Astrocyte (in vitro differentiated cells and primary cell): ENCODE measurements around the gene KIF1A. TPM values are rescaled to one million over a fixed set of nuclear protein-coding genes. Genes with fewer than 3 reads are reported as not detected.
A peak's percentile ranks its signal among the peaks of the same experiment; 100 is the strongest.

ENCODE experiments used
- DNase-seq: peaks from one replicate; pipeline ENCODE4 v3.0.0-alpha.2; 2010; ENCODE audit warnings: low read depth
- FAIRE-seq: peaks from 2 replicates; lab custom pipeline; 2011; peaks lifted over from hg19 to GRCh38; lab: Jason Lieb, UNC
- H2AFZ ChIP-seq: 2 replicates; pipeline ENCODE4 v1.6.0; 2012; ENCODE audit warnings: low read depth, low read length, inconsistent platforms
- H3K27ac ChIP-seq: 2 replicates; pipeline ENCODE4 v1.5.1; 2011; ENCODE audit warnings: low read depth, low read length, inconsistent platforms
- H3K27me3 ChIP-seq: 2 replicates; pipeline ENCODE4 v1.6.0; 2011; ENCODE audit warnings: low read length, inconsistent platforms; ENCODE audit not compliant: insufficient read depth
- H3K36me3 ChIP-seq: 2 replicates; pipeline ENCODE4 v1.5.1; 2011; ENCODE audit warnings: low read length, inconsistent platforms; ENCODE audit not compliant: insufficient read depth
- H3K4me1 ChIP-seq: 2 replicates; pipeline ENCODE4 v1.5.1; 2011; ENCODE audit warnings: low read length, inconsistent platforms; ENCODE audit not compliant: insufficient read depth
- H3K4me2 ChIP-seq: 2 replicates; pipeline ENCODE4 v1.6.0; 2012; ENCODE audit warnings: low read length, inconsistent platforms
- H3K4me3 ChIP-seq: 2 replicates; pipeline ENCODE4 v1.5.1; 2011; ENCODE audit warnings: low read depth, mild to moderate bottlenecking, low read length, inconsistent platforms; ENCODE audit not compliant: insufficient read depth
- H3K79me2 ChIP-seq: 2 replicates; pipeline ENCODE4 v1.6.0; 2012; ENCODE audit warnings: mild to moderate bottlenecking, low read length, inconsistent platforms; ENCODE audit not compliant: insufficient read depth
- H3K9ac ChIP-seq: 2 replicates; pipeline ENCODE4 v1.6.0; 2012; ENCODE audit warnings: mild to moderate bottlenecking, low read length, inconsistent platforms
- H3K9me3 ChIP-seq: 2 replicates; pipeline ENCODE4 v1.5.1; 2012; ENCODE audit warnings: low read depth, mild to moderate bottlenecking, low read length, inconsistent platforms; ENCODE audit not compliant: insufficient read depth
- H4K20me1 ChIP-seq: 2 replicates; pipeline ENCODE4 v1.6.0; 2012; ENCODE audit warnings: low read length, inconsistent platforms; ENCODE audit not compliant: insufficient read depth
- H3K27ac Mint-ChIP-seq: one replicate; pipeline ENCODE4 v1.8.0; 2021; ENCODE audit warnings: mild to moderate bottlenecking, mixed read lengths; ENCODE audit not compliant: unreplicated experiment
- H3K27me3 Mint-ChIP-seq: one replicate; pipeline ENCODE4 v1.8.0; 2021; ENCODE audit warnings: low read depth, mixed read lengths; ENCODE audit not compliant: unreplicated experiment
- H3K36me3 Mint-ChIP-seq: one replicate; pipeline ENCODE4 v1.8.0; 2021; ENCODE audit warnings: low read depth, mixed read lengths; ENCODE audit not compliant: unreplicated experiment
- H3K4me1 Mint-ChIP-seq: one replicate; pipeline ENCODE4 v1.8.0; 2021; ENCODE audit warnings: low read depth, mixed read lengths; ENCODE audit not compliant: unreplicated experiment
- H3K4me3 Mint-ChIP-seq: one replicate; pipeline ENCODE4 v1.8.0; 2021; ENCODE audit warnings: mild to moderate bottlenecking, moderate library complexity, mixed read lengths; ENCODE audit not compliant: unreplicated experiment
- H3K9me3 Mint-ChIP-seq: one replicate; pipeline ENCODE4 v1.8.0; 2021; ENCODE audit warnings: mild to moderate bottlenecking, mixed read lengths; ENCODE audit not compliant: unreplicated experiment
- EZH2 ChIP-seq: IDR thresholded peaks from 2 replicates; pipeline ENCODE4 v1.6.1; 2012; ENCODE audit warnings: mild to moderate bottlenecking, low read length, inconsistent platforms; ENCODE audit not compliant: insufficient read depth
- total RNA-seq: library from RNA; stranded (reverse); gene quantifications from 2 replicates; pipeline ENCODE4 v1.2.1, GENCODE V29; 2021
- TF ChIP-seq, protein P1 (sequence below): IDR thresholded peaks from 2 replicates; pipeline ENCODE4 v1.5.1; 2011; ENCODE audit warnings: low read depth, mild to moderate bottlenecking, inconsistent platforms, low read length, moderate library complexity; ENCODE audit not compliant: insufficient read depth

Gene KIF1A
- total RNA-seq, 1 donor from 2014 or later: 51.2 TPM

DNA sequence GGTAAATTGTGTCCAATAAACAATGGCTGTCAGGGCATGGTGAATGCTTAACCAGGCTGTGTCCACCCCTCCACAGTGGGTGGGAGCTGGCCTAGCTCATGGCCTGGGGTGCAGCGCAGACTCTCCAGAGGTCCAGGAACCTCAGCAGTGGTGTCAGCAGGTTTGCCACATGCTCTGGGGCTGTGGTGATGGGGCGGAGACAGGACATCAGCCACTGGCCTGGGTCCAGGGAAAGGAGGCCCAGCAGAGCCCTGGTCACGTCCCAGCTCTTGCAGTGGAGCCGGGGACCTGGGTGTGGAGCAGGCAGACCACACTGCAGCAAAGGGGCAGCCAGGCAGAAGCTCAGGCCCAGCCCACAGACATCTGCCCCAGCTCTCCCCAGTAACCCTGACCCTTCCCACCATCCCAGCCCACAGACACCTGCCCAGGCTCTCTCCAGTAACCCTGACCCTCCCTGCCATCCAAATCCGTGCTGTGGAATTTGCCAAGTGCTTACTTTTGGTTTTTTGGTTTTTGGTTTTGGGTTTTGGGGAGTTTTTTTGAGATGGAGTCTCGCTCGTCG, 13.8 kb upstream of the KIF1A start:
- Histone ChIP-seq H3K4me2 (no peak overlapping the region), H3K79me2 (no peaks in the 10 kb centered on the region), H3K9ac (no peak overlapping the region), H3K9me3 (no peaks in the 10 kb centered on the region), H3K4me3 (no peak overlapping the region), H3K27ac (no peak overlapping the region), H4K20me1 (no peaks in the 10 kb centered on the region), H3K27me3 (peaks cover 22% of the 10 kb centered on the region), H3K36me3 (no peaks in the 10 kb centered on the region), H3K4me1 (peaks cover 10% of the 10 kb centered on the region), H2AFZ (no peak overlapping the region)
- H3K27ac Mint-ChIP-seq: no peak overlapping the region
- TF ChIP-seq EZH2: no peak
- TF ChIP-seq, protein P1, sequence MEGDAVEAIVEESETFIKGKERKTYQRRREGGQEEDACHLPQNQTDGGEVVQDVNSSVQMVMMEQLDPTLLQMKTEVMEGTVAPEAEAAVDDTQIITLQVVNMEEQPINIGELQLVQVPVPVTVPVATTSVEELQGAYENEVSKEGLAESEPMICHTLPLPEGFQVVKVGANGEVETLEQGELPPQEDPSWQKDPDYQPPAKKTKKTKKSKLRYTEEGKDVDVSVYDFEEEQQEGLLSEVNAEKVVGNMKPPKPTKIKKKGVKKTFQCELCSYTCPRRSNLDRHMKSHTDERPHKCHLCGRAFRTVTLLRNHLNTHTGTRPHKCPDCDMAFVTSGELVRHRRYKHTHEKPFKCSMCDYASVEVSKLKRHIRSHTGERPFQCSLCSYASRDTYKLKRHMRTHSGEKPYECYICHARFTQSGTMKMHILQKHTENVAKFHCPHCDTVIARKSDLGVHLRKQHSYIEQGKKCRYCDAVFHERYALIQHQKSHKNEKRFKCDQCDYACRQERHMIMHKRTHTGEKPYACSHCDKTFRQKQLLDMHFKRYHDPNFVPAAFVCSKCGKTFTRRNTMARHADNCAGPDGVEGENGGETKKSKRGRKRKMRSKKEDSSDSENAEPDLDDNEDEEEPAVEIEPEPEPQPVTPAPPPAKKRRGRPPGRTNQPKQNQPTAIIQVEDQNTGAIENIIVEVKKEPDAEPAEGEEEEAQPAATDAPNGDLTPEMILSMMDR: no peak
- DNase-seq (no peak), FAIRE-seq (no peak)
- H3K36me3 Mint-ChIP-seq: no peaks in the 10 kb centered on the region
- H3K4me1 Mint-ChIP-seq: peaks cover 2% of the 10 kb centered on the region
- H3K9me3 Mint-ChIP-seq: no peaks in the 10 kb centered on the region
- no peak overlapping the region for H3K4me3 Mint-ChIP-seq
- peaks cover 50% of the 10 kb centered on the region for H3K27me3 Mint-ChIP-seq

DNA sequence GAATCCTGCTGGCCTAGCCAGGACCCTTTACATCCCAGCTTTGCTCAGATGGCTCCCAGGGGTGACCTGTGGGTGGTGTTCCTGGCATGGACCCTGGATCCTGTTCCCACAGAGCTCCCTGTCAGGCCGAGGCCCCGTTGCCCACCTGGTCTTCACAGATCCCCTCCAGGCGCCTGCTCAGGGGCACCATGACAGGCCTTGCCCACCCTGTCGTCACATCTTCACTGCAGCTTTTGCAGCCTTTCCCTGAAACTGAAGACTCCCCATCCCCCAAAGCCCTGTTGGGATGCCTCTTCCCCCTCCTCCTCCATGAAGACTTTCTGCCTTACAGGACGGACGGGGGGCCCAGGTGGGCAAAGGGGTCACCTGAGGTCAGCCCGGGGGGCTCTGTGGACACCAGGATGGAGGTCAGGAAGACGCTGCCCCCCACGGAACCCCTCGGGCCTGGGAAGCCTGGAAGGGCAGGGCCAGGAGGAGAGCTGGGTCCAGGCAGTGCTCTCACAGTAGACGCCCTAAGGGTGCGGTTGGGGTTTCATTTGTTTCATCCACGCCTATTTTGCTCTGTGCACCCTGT, 13.0 kb upstream of the KIF1A start:
- no peaks in the 10 kb centered on the region for H3K36me3 ChIP-seq
- no peaks in the 10 kb centered on the region for H3K79me2 ChIP-seq
- peaks cover 22% of the 10 kb centered on the region for H3K27me3 ChIP-seq
- no peak overlapping the region for H3K27ac ChIP-seq
- peaks cover 10% of the 10 kb centered on the region for H3K4me1 ChIP-seq
- no peak overlapping the region for H3K4me3 ChIP-seq
- Mint-ChIP-seq H3K36me3 (no peaks in the 10 kb centered on the region), H3K4me1 (peaks cover 2% of the 10 kb centered on the region), H3K27me3 (peaks cover 54% of the 10 kb centered on the region), H3K27ac (no peak overlapping the region), H3K4me3 (no peak overlapping the region), H3K9me3 (no peaks in the 10 kb centered on the region)
- H2AFZ ChIP-seq: no peak overlapping the region
- no peak overlapping the region for H3K4me2 ChIP-seq
- H3K9ac ChIP-seq: no peak overlapping the region
- TF ChIP-seq, protein P1: no peak
- TF ChIP-seq EZH2: no peak
- FAIRE-seq (no peak), DNase-seq (no peak)
- H3K9me3 ChIP-seq: no peaks in the 10 kb centered on the region
- no peaks in the 10 kb centered on the region for H4K20me1 ChIP-seq

DNA sequence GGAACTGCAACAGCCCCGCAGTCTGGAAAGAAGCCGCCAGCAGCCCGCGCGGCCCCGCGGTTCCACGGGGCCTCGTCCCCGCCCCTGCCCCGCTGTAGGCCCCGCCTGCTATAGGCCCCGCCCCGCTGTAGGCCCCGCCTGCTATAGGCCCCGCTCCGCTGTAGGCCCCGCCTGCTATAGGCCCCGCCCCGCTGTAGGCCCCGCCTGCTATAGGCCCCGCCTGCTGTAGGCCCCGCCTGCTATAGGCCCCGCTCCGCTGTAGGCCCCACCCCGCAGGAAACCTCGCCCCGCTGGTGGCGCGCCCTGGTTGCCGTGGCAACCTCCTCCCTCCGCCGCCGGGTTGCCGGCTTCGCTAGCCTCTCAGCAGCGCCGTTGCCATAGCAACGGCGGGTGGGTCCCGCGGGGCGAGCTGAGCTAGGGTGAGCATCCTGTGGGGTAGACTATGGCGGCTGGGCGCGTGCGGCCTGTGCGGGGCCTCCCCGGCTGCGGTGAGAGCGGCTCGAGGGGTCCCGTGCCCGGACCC, 12.2 kb upstream of the KIF1A start:
- no peaks in the 10 kb centered on the region for H3K36me3 Mint-ChIP-seq
- peak overlapping the region; percentile 43 for H2AFZ ChIP-seq
- no peaks in the 10 kb centered on the region for H3K36me3 ChIP-seq
- no peaks in the 10 kb centered on the region for H3K9me3 Mint-ChIP-seq
- H4K20me1 ChIP-seq: no peaks in the 10 kb centered on the region
- peaks cover 48% of the 10 kb centered on the region for H3K27me3 Mint-ChIP-seq
- peaks cover 10% of the 10 kb centered on the region for H3K4me1 ChIP-seq
- peaks cover 19% of the 10 kb centered on the region for H3K27me3 ChIP-seq
- H3K4me3 Mint-ChIP-seq: no peak overlapping the region
- H3K79me2 ChIP-seq: no peaks in the 10 kb centered on the region
- peak overlapping the region; percentile 74 for H3K4me2 ChIP-seq
- no peak overlapping the region for H3K27ac Mint-ChIP-seq
- H3K27ac ChIP-seq: no peak overlapping the region
- H3K9me3 ChIP-seq: no peaks in the 10 kb centered on the region
- no peak overlapping the region for H3K9ac ChIP-seq
- DNase-seq (peak; percentile 68), FAIRE-seq (no peak)
- H3K4me3 ChIP-seq: peak overlapping the region; percentile 33
- H3K4me1 Mint-ChIP-seq: peaks cover 2% of the 10 kb centered on the region
- TF ChIP-seq EZH2: no peak
- TF ChIP-seq, protein P1: no peak
